Activated T-helper 1 cell treated with anti-CD3 and anti-CD28 coated beads, Interleukin-12 subunit alpha, Interleukin-12 subunit beta, Interleukin-2, Interleukin-4 antibody, amounts not matched to agents 30 ng/mL and 10 ng/mL and 1 ng/mL, durations not matched to agents 14 hours and 24 hours and 36 hours (primary cell): ENCODE results near the gene ARAP1. TPM values are rescaled to one million over a fixed set of nuclear protein-coding genes. Genes with fewer than 3 reads are reported as not detected.

ENCODE experiments used
- DNase-seq: peaks from one replicate; pipeline ENCODE4 v3.0.0; 2021; ENCODE audit warnings: low spot score
- H3K27ac Mint-ChIP-seq: one replicate; pipeline ENCODE4 v1.8.0; 2021; ENCODE audit warnings: mild to moderate bottlenecking, mixed read lengths
- H3K27me3 Mint-ChIP-seq: one replicate; pipeline ENCODE4 v1.8.0; 2022; ENCODE audit warnings: mild to moderate bottlenecking, moderate library complexity, mixed read lengths; ENCODE audit not compliant: insufficient read depth
- H3K36me3 Mint-ChIP-seq: one replicate; pipeline ENCODE4 v1.8.0; 2021; ENCODE audit warnings: low read depth, mixed read lengths
- H3K4me1 Mint-ChIP-seq: one replicate; pipeline ENCODE4 v1.8.0; 2021; ENCODE audit warnings: low read depth, mixed read lengths
- H3K4me3 Mint-ChIP-seq: one replicate; pipeline ENCODE4 v1.8.0; 2021; ENCODE audit warnings: mild to moderate bottlenecking, moderate library complexity, mixed read lengths
- H3K9me3 Mint-ChIP-seq: one replicate; pipeline ENCODE4 v1.8.0; 2021; ENCODE audit warnings: mixed read lengths
- intact Hi-C: fragments of 100-400 bp; cut with micrococcal nuclease; formaldehyde crosslinking; loops from one replicate; pipeline ENCODE4 v1.15.1; 2024
- total RNA-seq: library from RNA; stranded (reverse); gene quantifications from 2 replicates; pipeline ENCODE4 v1.2.3, GENCODE V29; 2022

Gene ARAP1
- total RNA-seq, 1 donor from 2014 or later, result 88.6 TPM

- no peaks in the 10 kb centered on the region for H3K27me3 Mint-ChIP-seq
- no peak overlapping the region for H3K4me3 Mint-ChIP-seq
- no peak for DNase-seq
- no peak overlapping the region for H3K27ac Mint-ChIP-seq
- H3K4me1 Mint-ChIP-seq, result no peaks in the 10 kb centered on the region
- peaks cover 53% of the 10 kb centered on the region for H3K36me3 Mint-ChIP-seq
- H3K9me3 Mint-ChIP-seq, result no peaks in the 10 kb centered on the region
- intact Hi-C loops, result no loop called here
Measured at GRCh38 chr11:72705442-72706365, 46.5 kb downstream of the ARAP1 start.

GRCh38 chr11:72704783-72705265 lies 47.4 kb downstream of the ARAP1 start:
- intact Hi-C loops, result no loop called here
- Mint-ChIP-seq H3K27ac (no peak overlapping the region), H3K27me3 (no peaks in the 10 kb centered on the region), H3K36me3 (peaks cover 51% of the 10 kb centered on the region), H3K9me3 (no peaks in the 10 kb centered on the region), H3K4me1 (no peaks in the 10 kb centered on the region), H3K4me3 (no peak overlapping the region)
- no peak for DNase-seq

GRCh38 chr11:72704028-72704782 lies 48.0 kb downstream of the ARAP1 start:
- Mint-ChIP-seq H3K27ac (no peak overlapping the region), H3K27me3 (no peaks in the 10 kb centered on the region), H3K4me3 (no peak overlapping the region), H3K36me3 (peaks cover 49% of the 10 kb centered on the region), H3K4me1 (no peaks in the 10 kb centered on the region), H3K9me3 (no peaks in the 10 kb centered on the region)
- DNase-seq, result no peak
- intact Hi-C loops, result no loop called here

- intact Hi-C loops, result no loop called here
- peaks cover 51% of the 10 kb centered on the region for H3K36me3 Mint-ChIP-seq
- no peaks in the 10 kb centered on the region for H3K27me3 Mint-ChIP-seq
Measured at GRCh38 chr11:72703267-72704008, 48.8 kb downstream of the ARAP1 start.

GRCh38 chr11:72702577-72703241 lies 49.5 kb downstream of the ARAP1 start:
- no peaks in the 10 kb centered on the region for H3K4me1 Mint-ChIP-seq
- intact Hi-C loops, result no loop called here
- H3K36me3 Mint-ChIP-seq, result peaks cover 45% of the 10 kb centered on the region
- H3K27ac Mint-ChIP-seq, result no peak overlapping the region
- H3K9me3 Mint-ChIP-seq, result no peaks in the 10 kb centered on the region
- no peaks in the 10 kb centered on the region for H3K27me3 Mint-ChIP-seq
- H3K4me3 Mint-ChIP-seq, result no peak overlapping the region
- DNase-seq, result no peak

More at GRCh38 chr11:72703267-72704008, 48.8 kb downstream of the ARAP1 start:
- Mint-ChIP-seq H3K27ac (no peak overlapping the region), H3K9me3 (no peaks in the 10 kb centered on the region), H3K4me3 (no peak overlapping the region), H3K4me1 (no peaks in the 10 kb centered on the region)
- no peak for DNase-seq

- H3K4me3 Mint-ChIP-seq, result no peak overlapping the region
- H3K4me1 Mint-ChIP-seq, result no peaks in the 10 kb centered on the region
- H3K27me3 Mint-ChIP-seq, result no peaks in the 10 kb centered on the region
- H3K9me3 Mint-ChIP-seq, result no peaks in the 10 kb centered on the region
- no peak overlapping the region for H3K27ac Mint-ChIP-seq
- peaks cover 40% of the 10 kb centered on the region for H3K36me3 Mint-ChIP-seq
- intact Hi-C loops, result no loop called here
- DNase-seq, result no peak
Measured at GRCh38 chr11:72702096-72702495, 50.1 kb downstream of the ARAP1 start.

- intact Hi-C loops, result no loop called here
- Mint-ChIP-seq H3K27ac (no peak overlapping the region), H3K4me3 (no peak overlapping the region), H3K4me1 (no peaks in the 10 kb centered on the region), H3K36me3 (peaks cover 34% of the 10 kb centered on the region), H3K27me3 (no peaks in the 10 kb centered on the region), H3K9me3 (no peaks in the 10 kb centered on the region)
- DNase-seq, result no peak
Measured at GRCh38 chr11:72701466-72701865, 50.7 kb downstream of the ARAP1 start.

- intact Hi-C loops, result no loop called here
- Mint-ChIP-seq H3K4me1 (no peaks in the 10 kb centered on the region), H3K4me3 (no peak overlapping the region), H3K27me3 (no peaks in the 10 kb centered on the region), H3K36me3 (peaks cover 38% of the 10 kb centered on the region), H3K27ac (no peak overlapping the region), H3K9me3 (no peaks in the 10 kb centered on the region)
- no peak for DNase-seq
Measured at GRCh38 chr11:72700146-72700545, 52.1 kb downstream of the ARAP1 start.

GRCh38 chr11:72697814-72698213 lies 54.4 kb downstream of the ARAP1 start:
- peaks cover 42% of the 10 kb centered on the region for H3K36me3 Mint-ChIP-seq
- intact Hi-C loops, result no loop called here
- H3K27ac Mint-ChIP-seq, result no peak overlapping the region
- no peaks in the 10 kb centered on the region for H3K9me3 Mint-ChIP-seq
- H3K4me3 Mint-ChIP-seq, result no peak overlapping the region
- no peaks in the 10 kb centered on the region for H3K27me3 Mint-ChIP-seq
- DNase-seq, result no peak
- H3K4me1 Mint-ChIP-seq, result no peaks in the 10 kb centered on the region

- no peaks in the 10 kb centered on the region for H3K4me1 Mint-ChIP-seq
- H3K4me3 Mint-ChIP-seq, result no peak overlapping the region
- DNase-seq, result no peak
- peaks cover 43% of the 10 kb centered on the region for H3K36me3 Mint-ChIP-seq
- intact Hi-C loops, result no loop called here
- H3K27me3 Mint-ChIP-seq, result no peaks in the 10 kb centered on the region
- no peaks in the 10 kb centered on the region for H3K9me3 Mint-ChIP-seq
- H3K27ac Mint-ChIP-seq, result no peak overlapping the region
Measured at GRCh38 chr11:72696866-72697700, 55.1 kb downstream of the ARAP1 start.

GRCh38 chr11:72695354-72695753 lies 56.9 kb downstream of the ARAP1 start:
- Mint-ChIP-seq H3K36me3 (peaks cover 35% of the 10 kb centered on the region), H3K9me3 (no peaks in the 10 kb centered on the region)

More at GRCh38 chr11:72695354-72695753, 56.9 kb downstream of the ARAP1 start:
- no peak overlapping the region for H3K27ac Mint-ChIP-seq
- H3K4me3 Mint-ChIP-seq, result no peak overlapping the region
- intact Hi-C loops, result no loop called here
- H3K27me3 Mint-ChIP-seq, result no peaks in the 10 kb centered on the region
- H3K4me1 Mint-ChIP-seq, result no peaks in the 10 kb centered on the region
- no peak for DNase-seq
